ENCODE results near the gene TMEM229B. TPM values are rescaled to one million over a fixed set of nuclear protein-coding genes. Genes with fewer than 3 reads are reported as not detected.

Gene TMEM229B
- total and polyA plus RNA-seq, 5 donors = 1.3 to 11.8 (median 3.7) TPM

- WGBS = 6% methylated on average over 45 of the region's 45 CpGs
Measured at GRCh38 chr14:67515386-67516079, 27.0 kb upstream of the TMEM229B start.

GRCh38 chr14:67514650-67515385, 26.3 kb upstream of the TMEM229B start:
- H3K4me1 ChIP-seq (ENCODE audit: control insufficient read depth, insufficient read depth, low read length) = no peaks in the 10 kb centered on the region
- under 1% methylated on average over 73 of the region's 75 CpGs for WGBS
- H3K27ac ChIP-seq (ENCODE audit: low read length) = no peak overlapping the region
- DNase-seq = peak; percentile 23 to 72 (median 65)
- ATAC-seq = peak; percentile 44 to 57
- H3K4me3 ChIP-seq (ENCODE audit: low read length) = peak overlapping the region; percentile 69
- intact Hi-C loops (cut with DNase I) = no loop called here
- H3K9me3 ChIP-seq (ENCODE audit: control insufficient read depth, low read length) = no peaks in the 10 kb centered on the region
- no peaks in the 10 kb centered on the region for H3K27me3 ChIP-seq (ENCODE audit: control insufficient read depth, insufficient read depth)

More at GRCh38 chr14:67515386-67516079, 27.0 kb upstream of the TMEM229B start:
- no peaks in the 10 kb centered on the region for H3K4me1 ChIP-seq (ENCODE audit: control insufficient read depth, insufficient read depth, low read length)
- intact Hi-C loops (cut with DNase I) = no loop called here
- H3K27me3 ChIP-seq (ENCODE audit: control insufficient read depth, insufficient read depth) = no peaks in the 10 kb centered on the region
- no peak overlapping the region for H3K27ac ChIP-seq (ENCODE audit: low read length)
- no peaks in the 10 kb centered on the region for H3K9me3 ChIP-seq (ENCODE audit: control insufficient read depth, low read length)
- ATAC-seq (peak; percentile 17 to 32), DNase-seq (peak in 2 of 3 donors; percentile 71 to 76)
- peak overlapping the region; percentile 69 for H3K4me3 ChIP-seq (ENCODE audit: low read length)

GRCh38 chr14:67514203-67514607, 25.7 kb upstream of the TMEM229B start:
- Histone ChIP-seq H3K4me1 (ENCODE audit: control insufficient read depth, insufficient read depth, low read length) (no peaks in the 10 kb centered on the region), H3K4me3 (ENCODE audit: low read length) (peak overlapping the region; percentile 69), H3K27ac (ENCODE audit: low read length) (no peak overlapping the region), H3K9me3 (ENCODE audit: control insufficient read depth, low read length) (no peaks in the 10 kb centered on the region), H3K27me3 (ENCODE audit: control insufficient read depth, insufficient read depth) (no peaks in the 10 kb centered on the region)
- intact Hi-C loops (cut with DNase I) = no loop called here
- peak; percentile 30 to 36 for ATAC-seq
- 30% methylated on average over 9 of the region's 9 CpGs for WGBS
- DNase-seq = peak; percentile 18 to 63 (median 57)

GRCh38 chr14:67513631-67514108, 25.1 kb upstream of the TMEM229B start:
- Histone ChIP-seq H3K9me3 (ENCODE audit: control insufficient read depth, low read length) (no peaks in the 10 kb centered on the region), H3K4me1 (ENCODE audit: control insufficient read depth, insufficient read depth, low read length) (no peaks in the 10 kb centered on the region), H3K27me3 (ENCODE audit: control insufficient read depth, insufficient read depth) (no peaks in the 10 kb centered on the region), H3K4me3 (ENCODE audit: low read length) (no peak overlapping the region), H3K27ac (ENCODE audit: low read length) (no peak overlapping the region)
- no peak for DNase-seq
- intact Hi-C loops (cut with DNase I) = no loop called here
- no peak for ATAC-seq
- 89% methylated on average over 1 of the region's 1 CpG for WGBS

GRCh38 chr14:67512463-67513310, 24.2 kb upstream of the TMEM229B start:
- H3K4me1 ChIP-seq (ENCODE audit: control insufficient read depth, insufficient read depth, low read length) = no peaks in the 10 kb centered on the region
- intact Hi-C loops (cut with DNase I) = no loop called here
- H3K4me3 ChIP-seq (ENCODE audit: low read length) = no peak overlapping the region
- no peak overlapping the region for H3K27ac ChIP-seq (ENCODE audit: low read length)
- WGBS = 72% methylated on average over 8 of the region's 8 CpGs
- DNase-seq (no peak), ATAC-seq (no peak)
- H3K9me3 ChIP-seq (ENCODE audit: control insufficient read depth, low read length) = no peaks in the 10 kb centered on the region
- no peaks in the 10 kb centered on the region for H3K27me3 ChIP-seq (ENCODE audit: control insufficient read depth, insufficient read depth)

GRCh38 chr14:67510836-67511235, 22.3 kb upstream of the TMEM229B start:
- intact Hi-C loops (cut with DNase I) = no loop called here
- H3K27me3 ChIP-seq (ENCODE audit: control insufficient read depth, insufficient read depth) = no peaks in the 10 kb centered on the region
- no peak overlapping the region for H3K27ac ChIP-seq (ENCODE audit: low read length)
- WGBS = 66% methylated on average over 3 of the region's 3 CpGs
- H3K4me1 ChIP-seq (ENCODE audit: control insufficient read depth, insufficient read depth, low read length) = no peaks in the 10 kb centered on the region
- ATAC-seq (no peak), DNase-seq (no peak)
- no peak overlapping the region for H3K4me3 ChIP-seq (ENCODE audit: low read length)
- no peaks in the 10 kb centered on the region for H3K9me3 ChIP-seq (ENCODE audit: control insufficient read depth, low read length)

- DNase-seq (no peak), ATAC-seq (no peak)
- no peaks in the 10 kb centered on the region for H3K4me1 ChIP-seq (ENCODE audit: control insufficient read depth, insufficient read depth, low read length)
- intact Hi-C loops (cut with DNase I) = no loop called here
- H3K9me3 ChIP-seq (ENCODE audit: control insufficient read depth, low read length) = no peaks in the 10 kb centered on the region
- H3K27ac ChIP-seq (ENCODE audit: low read length) = no peak overlapping the region
- H3K27me3 ChIP-seq (ENCODE audit: control insufficient read depth, insufficient read depth) = no peaks in the 10 kb centered on the region
- 39% methylated on average over 2 of the region's 2 CpGs for WGBS
- no peak overlapping the region for H3K4me3 ChIP-seq (ENCODE audit: low read length)
Measured at GRCh38 chr14:67510121-67510520, 21.6 kb upstream of the TMEM229B start.

GRCh38 chr14:67508956-67509355, 20.4 kb upstream of the TMEM229B start:
- intact Hi-C loops (cut with DNase I) = no loop called here

GRCh38 chr14:67505254-67505653, 16.7 kb upstream of the TMEM229B start:
- intact Hi-C loops (cut with DNase I) = no loop called here

More at GRCh38 chr14:67508956-67509355, 20.4 kb upstream of the TMEM229B start:
- Histone ChIP-seq H3K4me3 (ENCODE audit: low read length) (no peak overlapping the region), H3K4me1 (ENCODE audit: control insufficient read depth, insufficient read depth, low read length) (no peaks in the 10 kb centered on the region), H3K27ac (ENCODE audit: low read length) (no peak overlapping the region), H3K9me3 (ENCODE audit: control insufficient read depth, low read length) (no peaks in the 10 kb centered on the region), H3K27me3 (ENCODE audit: control insufficient read depth, insufficient read depth) (no peaks in the 10 kb centered on the region)
- ATAC-seq (peak in 1 of 2 donors; percentile 29), DNase-seq (no peak)
- WGBS = 43% methylated on average over 3 of the region's 3 CpGs

GRCh38 chr14:67503331-67503730, 14.8 kb upstream of the TMEM229B start:
- intact Hi-C loops (cut with DNase I) = no loop called here
- 73% methylated on average over 7 of the region's 7 CpGs for WGBS
- Histone ChIP-seq H3K27me3 (ENCODE audit: control insufficient read depth, insufficient read depth) (no peaks in the 10 kb centered on the region), H3K27ac (ENCODE audit: low read length) (no peak overlapping the region), H3K4me3 (ENCODE audit: low read length) (no peak overlapping the region), H3K9me3 (ENCODE audit: control insufficient read depth, low read length) (no peaks in the 10 kb centered on the region), H3K4me1 (ENCODE audit: control insufficient read depth, insufficient read depth, low read length) (no peaks in the 10 kb centered on the region)
- DNase-seq = no peak
- ATAC-seq = no peak

More at GRCh38 chr14:67505254-67505653, 16.7 kb upstream of the TMEM229B start:
- Histone ChIP-seq H3K27ac (ENCODE audit: low read length) (no peak overlapping the region), H3K4me1 (ENCODE audit: control insufficient read depth, insufficient read depth, low read length) (no peaks in the 10 kb centered on the region), H3K27me3 (ENCODE audit: control insufficient read depth, insufficient read depth) (no peaks in the 10 kb centered on the region), H3K4me3 (ENCODE audit: low read length) (no peak overlapping the region), H3K9me3 (ENCODE audit: control insufficient read depth, low read length) (no peaks in the 10 kb centered on the region)
- DNase-seq = no peak
- no peak for ATAC-seq
- 63% methylated on average over 1 of the region's 1 CpG for WGBS
